IMR-90 (cell line): ENCODE measurements around the gene MFNG. TPM values are rescaled to one million over a fixed set of nuclear protein-coding genes. Genes with fewer than 3 reads are reported as not detected.

Experiments used
- ATAC-seq: fragments of 200-7000 bp; cut with Tn5 transposase; 2 replicates; pipeline ENCODE4 v1.9.1; 2020; ENCODE audit warnings: low read depth, mild to moderate bottlenecking, moderate library complexity
- BruUV-seq: library from RNA; stranded (reverse); fragments of 400-500 nt; replicated peaks from 2 replicates; lab custom pipeline; 2021; lab: Mats Ljungman, UMichigan
- CTCF ChIA-PET: fragments of 300-600 bp; formaldehyde crosslinking; extraction: SDS; loops from one replicate; lab custom pipeline; 2021; ENCODE audit warnings: antibody characterized with exemption; lab: Yijun Ruan, JAX
- POLR2A ChIA-PET: fragments of 300-600 bp; sonication (Branson Sonifier 250); formaldehyde crosslinking; loops from one replicate; lab custom pipeline; 2022; ENCODE audit warnings: antibody characterized with exemption; ENCODE audit not compliant: unreplicated experiment; lab: Charles Lee
- DNase-seq: peaks from one replicate; pipeline ENCODE4 v3.0.0; 2013
- H2AFZ ChIP-seq: replicated peaks from 2 replicates; pipeline ENCODE3; 2013; ENCODE audit warnings: low read length, mild to moderate bottlenecking; ENCODE audit not compliant: poor library complexity
- H2AK5ac ChIP-seq: 2 replicates; pipeline ENCODE4 v1.6.1; 2013; ENCODE audit warnings: low read depth, low read length, inconsistent platforms
- H2AK9ac ChIP-seq: replicated peaks from 2 replicates; pipeline ENCODE3; 2013; ENCODE audit warnings: mild to moderate bottlenecking, low read depth, low read length, moderate library complexity; ENCODE audit not compliant: poor library complexity
- H2BK120ac ChIP-seq: 2 replicates; pipeline ENCODE4 v1.6.1; 2013; ENCODE audit warnings: low read depth, low read length, inconsistent platforms
- H2BK15ac ChIP-seq: 3 replicates; pipeline ENCODE4 v1.6.1; 2013; ENCODE audit warnings: low read depth, low read length, inconsistent platforms
- H2BK20ac ChIP-seq: 2 replicates; pipeline ENCODE4 v1.6.1; 2013; ENCODE audit warnings: low read depth, mild to moderate bottlenecking, inconsistent platforms, low read length, moderate library complexity
- H2BK5ac ChIP-seq: 2 replicates; pipeline ENCODE4 v1.6.1; 2013; ENCODE audit warnings: mild to moderate bottlenecking, low read depth, low read length, inconsistent platforms; ENCODE audit not compliant: poor library complexity, severe bottlenecking
- H3K14ac ChIP-seq: replicated peaks from 2 replicates; pipeline ENCODE4 v1.6.1; 2013; ENCODE audit warnings: low read depth, low read length, inconsistent platforms
- H3K18ac ChIP-seq: 2 replicates; pipeline ENCODE4 v1.6.1; 2013; ENCODE audit warnings: low read depth, low read length, control low read depth
- H3K23ac ChIP-seq: 2 replicates; pipeline ENCODE4 v1.6.1; 2013; ENCODE audit warnings: low read depth, low read length, inconsistent platforms
- H3K27ac ChIP-seq: 2 replicates; pipeline ENCODE4 v1.5.1; 2013; ENCODE audit warnings: mild to moderate bottlenecking, control low read depth, low read length; ENCODE audit not compliant: insufficient read depth
- H3K27me3 ChIP-seq: 2 replicates; pipeline ENCODE4 v1.6.1; 2013; ENCODE audit warnings: low read length; ENCODE audit not compliant: control insufficient read depth, insufficient read depth
- H3K36me3 ChIP-seq: 2 replicates; pipeline ENCODE4 v1.6.1; 2013; ENCODE audit warnings: low read length, mixed read lengths; ENCODE audit not compliant: control insufficient read depth, insufficient read depth
- H3K4ac ChIP-seq: 2 replicates; pipeline ENCODE4 v1.6.1; 2013; ENCODE audit warnings: low read depth, low read length, inconsistent platforms
- H3K4me1 ChIP-seq: 2 replicates; pipeline ENCODE4 v1.6.1; 2013; ENCODE audit warnings: low read length, mixed read lengths; ENCODE audit not compliant: control insufficient read depth, insufficient read depth
- H3K4me2 ChIP-seq: 2 replicates; pipeline ENCODE4 v1.6.1; 2013; ENCODE audit warnings: low read depth, mild to moderate bottlenecking, control low read depth, low read length, moderate library complexity
- H3K4me3 ChIP-seq: 2 replicates; pipeline ENCODE4 v1.5.1; 2013; ENCODE audit warnings: low read depth, mild to moderate bottlenecking, control low read depth, low read length, moderate library complexity; ENCODE audit not compliant: insufficient read depth
- H3K56ac ChIP-seq: 2 replicates; pipeline ENCODE4 v1.6.1; 2013; ENCODE audit warnings: low read length, inconsistent platforms; ENCODE audit not compliant: insufficient read depth; ENCODE audit errors: extremely low read depth
- H3K79me1 ChIP-seq, 2 experiments: 2 replicates each; pipeline ENCODE4 v1.6.1; 2013; ENCODE audit warnings: low read length in 2 of 2, inconsistent platforms in 1 of 2, low read depth in 1 of 2
- H3K9ac ChIP-seq: 2 replicates; pipeline ENCODE4 v1.6.1; 2013; ENCODE audit warnings: low read depth, low read length, control low read depth
- H3K9me1 ChIP-seq: 2 replicates; pipeline ENCODE4 v1.6.1; 2013; ENCODE audit warnings: low read length, inconsistent platforms; ENCODE audit not compliant: insufficient read depth
- H3K9me3 ChIP-seq: 2 replicates; pipeline ENCODE4 v1.6.1; 2013; ENCODE audit warnings: low read length; ENCODE audit not compliant: control insufficient read depth, insufficient read depth
- H4K20me1 ChIP-seq: 2 replicates; pipeline ENCODE4 v1.6.1; 2013; ENCODE audit warnings: low read length, inconsistent platforms; ENCODE audit not compliant: insufficient read depth
- H4K5ac ChIP-seq: 2 replicates; pipeline ENCODE4 v1.6.1; 2013; ENCODE audit warnings: mild to moderate bottlenecking, low read depth, low read length, control low read depth
- H4K8ac ChIP-seq, 2 experiments: 2 replicates each; pipeline ENCODE4 v1.6.1; 2013; ENCODE audit warnings: low read depth in 2 of 2, low read length in 2 of 2, control low read depth in 1 of 2, inconsistent platforms in 1 of 2
- H4K91ac ChIP-seq: 2 replicates; pipeline ENCODE4 v1.6.1; 2013; ENCODE audit warnings: low read depth, low read length, inconsistent platforms; ENCODE audit not compliant: insufficient read depth
- BHLHE40 ChIP-seq: fragments of 150-350 bp; IDR thresholded peaks from 2 replicates; pipeline ENCODE4 v1.6.1; 2016; ENCODE audit warnings: mild to moderate bottlenecking, low read depth, low read length
- CEBPB ChIP-seq: IDR thresholded peaks from 2 replicates; pipeline ENCODE4 v1.6.1; 2012; ENCODE audit warnings: low read depth, low read length, improper control_type of control experiment
- CHD1 ChIP-seq: IDR thresholded peaks from 2 replicates; pipeline ENCODE4 v1.6.1; 2012; ENCODE audit warnings: low read depth, low read length, improper control_type of control experiment
- CTCF ChIP-seq: conservative IDR thresholded peaks from 2 replicates; pipeline ENCODE4 v1.5.1; 2012; ENCODE audit warnings: mild to moderate bottlenecking, low read depth, low read length, improper control_type of control experiment
- FOS ChIP-seq: fragments of 150-350 bp; IDR thresholded peaks from 2 replicates; pipeline ENCODE4 v1.6.1; 2016; ENCODE audit warnings: low read depth, low read length
- MAFK ChIP-seq: IDR thresholded peaks from 2 replicates; pipeline ENCODE4 v1.6.1; 2012; ENCODE audit warnings: low read depth, low read length, improper control_type of control experiment
- MAZ ChIP-seq: IDR thresholded peaks from 2 replicates; pipeline ENCODE4 v1.6.1; 2012; ENCODE audit warnings: low read depth, mild to moderate bottlenecking, low read length, improper control_type of control experiment, moderate library complexity, borderline replicate concordance
- NFE2L2 ChIP-seq: fragments of 150-350 bp; IDR thresholded peaks from 2 replicates; pipeline ENCODE4 v1.6.1; 2016; ENCODE audit warnings: low read depth, mild to moderate bottlenecking, low read length
- RAD21 ChIP-seq: IDR thresholded peaks from 2 replicates; pipeline ENCODE4 v1.6.1; 2012; ENCODE audit warnings: low read length, improper control_type of control experiment
- RCOR1 ChIP-seq: IDR thresholded peaks from 2 replicates; pipeline ENCODE4 v1.6.1; 2012; ENCODE audit warnings: mild to moderate bottlenecking, low read length, improper control_type of control experiment; ENCODE audit not compliant: insufficient replicate concordance
- RFX5 ChIP-seq: IDR thresholded peaks from 2 replicates; pipeline ENCODE4 v1.8.0; 2012; ENCODE audit warnings: low read depth, mild to moderate bottlenecking, low read length, moderate library complexity
- SMC3 ChIP-seq: fragments of 150-350 bp; IDR thresholded peaks from 2 replicates; pipeline ENCODE4 v1.6.1; 2016; ENCODE audit warnings: low read depth, mild to moderate bottlenecking, antibody characterized with exemption, low read length, moderate library complexity
- USF2 ChIP-seq: fragments of 150-350 bp; IDR thresholded peaks from 2 replicates; pipeline ENCODE4 v1.6.1; 2017; ENCODE audit warnings: mild to moderate bottlenecking, antibody characterized with exemption, low read length, low read depth
- WGBS, 2 experiments: methylation state at CpG; one replicate each; pipeline versions ENCODE4 v1.1.5 to v1.1.7; 2013; ENCODE audit warnings: missing lambda C conversion rate in 2 of 2; ENCODE audit not compliant: insufficient read length in 1 of 2; ENCODE audit errors: extremely low coverage in 2 of 2; 5-methylcytosine and 5-hydroxymethylcytosine counted together
- dilution Hi-C: fragments of 300-500 bp; cut with HindIII; formaldehyde crosslinking; loops from one replicate; pipeline ENCODE4 v1.14.3; 2018; ENCODE audit warnings: low sequenced_read_pairs; ENCODE audit not compliant: unreplicated experiment
- in situ Hi-C: fragments of 300-500 bp; cut with MboI; formaldehyde crosslinking; loops from 3 replicates; pipeline ENCODE4 v1.14.3; 2019; ENCODE audit warnings: low sequenced_read_pairs, inconsistent platforms, mixed read lengths
- intact Hi-C: fragments of 100-400 bp; cut with micrococcal nuclease; formaldehyde crosslinking; loops from 2 replicates; pipeline ENCODE4 v1.10.0; 2022
- polyA plus RNA-seq, 3 experiments: library from polyadenylated mRNA; depleted of rRNA; stranded (reverse); fragments of >200 nt; gene quantifications; 2 replicates each; pipeline ENCODE4 v1.2.3, GENCODE V29; 2012; ENCODE audit warnings: low replicate concordance in 1 of 3
- total RNA-seq: library from RNA; depleted of rRNA; stranded (reverse); fragments of >200 nt; gene quantifications from 2 replicates; pipeline ENCODE4 v1.2.3, GENCODE V29; 2012

MFNG gene
- total and polyA plus RNA-seq, 2 of the 4 experiments (the other 2 are of a cell fraction): 0.15 TPM; not detected in 1

GRCh38 chr22:37526376-37526775 lies 40.2 kb upstream of the MFNG start:
- POLR2A ChIA-PET: no interaction called here
- H3K9ac ChIP-seq: no peak overlapping the region
- H4K20me1 ChIP-seq: no peaks in the 10 kb centered on the region
- peaks cover 0 to 9% of the 10 kb centered on the region in 2 experiments; a peak in 1 of 4 replicates for H3K79me1 ChIP-seq
- peak overlapping the region in 1 of 2 experiments; percentile 98; a peak in 2 of 4 replicates for H4K8ac ChIP-seq
- H3K9me1 ChIP-seq: peaks cover 19% of the 10 kb centered on the region
- H2BK15ac ChIP-seq: peak overlapping the region; percentile 98; the same call in 2 of the 3 replicates
- peak overlapping the region; percentile 93 for H3K4ac ChIP-seq
- H3K27me3 ChIP-seq: no peaks in the 10 kb centered on the region
- H2BK120ac ChIP-seq: peak overlapping the region; percentile 86
- CTCF ChIA-PET: no interaction called here
- peak overlapping the region; percentile 100 for H4K91ac ChIP-seq
- H3K4me1 ChIP-seq: peaks cover 15% of the 10 kb centered on the region
- no peak overlapping the region for H3K4me3 ChIP-seq
- no peak overlapping the region for H3K56ac ChIP-seq
- H2BK20ac ChIP-seq: peak overlapping the region; percentile 82
- dilution Hi-C loops (no loop called here), intact Hi-C loops (no loop called here), in situ Hi-C loops (no loop called here)
- peak overlapping the region; percentile 73 for H2AK9ac ChIP-seq
- DNase-seq (no peak), ATAC-seq (no peak)
- H3K23ac ChIP-seq: no peak overlapping the region
- H4K5ac ChIP-seq: no peak overlapping the region
- no peak for TF ChIP-seq RAD21
- TF ChIP-seq FOS: no peak
- no peak for TF ChIP-seq USF2
- TF ChIP-seq CTCF: no peak
- no peak for TF ChIP-seq BHLHE40
- TF ChIP-seq CHD1: no peak
- TF ChIP-seq MAZ: no peak
- TF ChIP-seq RCOR1: no peak
- no peak for TF ChIP-seq MAFK
- TF ChIP-seq SMC3: no peak
- no peak for TF ChIP-seq NFE2L2
- no peak for TF ChIP-seq CEBPB
- TF ChIP-seq RFX5: no peak
- no peaks in the 10 kb centered on the region for H3K9me3 ChIP-seq
- WGBS, 2 experiments: 100% methylated on average over 1 of the region's 12 CpGs; no CpG with 5 or more reads in 1 of the 2 experiments
- H2AFZ ChIP-seq: peak overlapping the region; percentile 92
- H3K36me3 ChIP-seq: no peaks in the 10 kb centered on the region
- H2AK5ac ChIP-seq: peak overlapping the region; percentile 57
- BruUV-seq: no TSS peak
- no peak overlapping the region; the same call in 1 of the 2 replicates for H3K27ac ChIP-seq
- H3K18ac ChIP-seq: no peak overlapping the region
- H3K14ac ChIP-seq: no peak overlapping the region
- no peak overlapping the region for H3K4me2 ChIP-seq
- peak overlapping the region; percentile 7 for H2BK5ac ChIP-seq
